ENCODE data around the gene BANK1.

The BANK1 gene

GRCh38 chr4:102042871-102043802 is 252.6 kb downstream of the BANK1 start:
- DNase-seq, result no peak

- DNase-seq, result no peak
Measured at GRCh38 chr4:102047616-102048015, 257.1 kb downstream of the BANK1 start.

GRCh38 chr4:102055805-102056204 is 265.3 kb downstream of the BANK1 start:
- DNase-seq, result no peak

GRCh38 chr4:102057122-102057521 is 266.6 kb downstream of the BANK1 start:
- no peak for DNase-seq

GRCh38 chr4:102061133-102061532 is 270.6 kb downstream of the BANK1 start:
- no peak for DNase-seq

GRCh38 chr4:102064747-102065442 is 274.4 kb downstream of the BANK1 start:
- no peak for DNase-seq

- DNase-seq, result no peak
Measured at GRCh38 chr4:102076622-102077021, 286.1 kb downstream of the BANK1 start.

- no peak for DNase-seq
Measured at GRCh38 chr4:102080184-102080583, 289.7 kb downstream of the BANK1 start.

- DNase-seq, result no peak
Measured at GRCh38 chr4:102089850-102090621, 299.5 kb downstream of the BANK1 start.

- DNase-seq, result no peak
Measured at GRCh38 chr4:102091656-102092055, 301.1 kb downstream of the BANK1 start.

GRCh38 chr4:102094481-102094880 is 304.0 kb downstream of the BANK1 start:
- no peak for DNase-seq

- no peak for DNase-seq
Measured at GRCh38 chr4:102103368-102103767, 312.8 kb downstream of the BANK1 start.

- DNase-seq, result no peak
Measured at GRCh38 chr4:102104278-102104677, 313.7 kb downstream of the BANK1 start.

GRCh38 chr4:102105983-102106382 is 315.5 kb downstream of the BANK1 start:
- no peak for DNase-seq

GRCh38 chr4:102114118-102114630 is 323.6 kb downstream of the BANK1 start:
- DNase-seq, result no peak

GRCh38 chr4:102116121-102116520 is 325.6 kb downstream of the BANK1 start:
- peak; percentile 29 for DNase-seq

GRCh38 chr4:102120846-102121245 is 330.3 kb downstream of the BANK1 start:
- no peak for DNase-seq
